HL-60 (cell line): ENCODE measurements around the gene COX7A2.

Experiments used
- POLR2AphosphoS5 ChIP-seq: IDR thresholded peaks from 2 replicates; pipeline ENCODE4 v1.6.1; 2012; ENCODE audit warnings: low read depth
- SPI1 ChIP-seq: IDR thresholded peaks from 2 replicates; pipeline ENCODE4 v1.6.1; 2012; ENCODE audit warnings: low read depth, mild to moderate bottlenecking, borderline replicate concordance
- TF ChIP-seq, protein P1 (sequence below): IDR thresholded peaks from one replicate; pipeline ENCODE4 v1.5.1; 2011; ENCODE audit warnings: low read length, control low read depth, inconsistent platforms; ENCODE audit not compliant: insufficient read depth
- TF ChIP-seq, protein P2 (sequence below): IDR thresholded peaks from 2 replicates; pipeline ENCODE4 v1.6.1; 2012; ENCODE audit warnings: low read depth; ENCODE audit not compliant: insufficient replicate concordance

DNA sequence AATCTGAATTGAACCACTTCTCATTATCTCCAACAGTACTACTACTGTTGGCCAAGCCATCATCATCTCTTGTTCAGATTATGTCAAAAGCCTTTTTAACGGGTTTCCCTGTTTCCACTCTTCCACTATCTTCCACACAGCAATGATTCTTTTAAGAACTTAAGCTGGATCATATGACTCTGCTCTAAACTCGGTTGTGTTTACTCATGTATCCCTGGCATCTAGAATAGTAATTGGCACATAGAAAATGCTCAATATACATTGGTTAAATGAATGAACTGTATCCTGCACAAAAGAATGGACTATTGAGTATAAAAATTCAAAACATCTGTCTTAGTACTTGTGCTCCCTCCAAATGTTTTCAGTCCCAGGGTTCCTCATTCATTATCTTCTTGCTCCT, 2.8 kb upstream of the COX7A2 start:
- TF ChIP-seq, protein P1, sequence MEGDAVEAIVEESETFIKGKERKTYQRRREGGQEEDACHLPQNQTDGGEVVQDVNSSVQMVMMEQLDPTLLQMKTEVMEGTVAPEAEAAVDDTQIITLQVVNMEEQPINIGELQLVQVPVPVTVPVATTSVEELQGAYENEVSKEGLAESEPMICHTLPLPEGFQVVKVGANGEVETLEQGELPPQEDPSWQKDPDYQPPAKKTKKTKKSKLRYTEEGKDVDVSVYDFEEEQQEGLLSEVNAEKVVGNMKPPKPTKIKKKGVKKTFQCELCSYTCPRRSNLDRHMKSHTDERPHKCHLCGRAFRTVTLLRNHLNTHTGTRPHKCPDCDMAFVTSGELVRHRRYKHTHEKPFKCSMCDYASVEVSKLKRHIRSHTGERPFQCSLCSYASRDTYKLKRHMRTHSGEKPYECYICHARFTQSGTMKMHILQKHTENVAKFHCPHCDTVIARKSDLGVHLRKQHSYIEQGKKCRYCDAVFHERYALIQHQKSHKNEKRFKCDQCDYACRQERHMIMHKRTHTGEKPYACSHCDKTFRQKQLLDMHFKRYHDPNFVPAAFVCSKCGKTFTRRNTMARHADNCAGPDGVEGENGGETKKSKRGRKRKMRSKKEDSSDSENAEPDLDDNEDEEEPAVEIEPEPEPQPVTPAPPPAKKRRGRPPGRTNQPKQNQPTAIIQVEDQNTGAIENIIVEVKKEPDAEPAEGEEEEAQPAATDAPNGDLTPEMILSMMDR = no peak
- TF ChIP-seq, protein P2, sequence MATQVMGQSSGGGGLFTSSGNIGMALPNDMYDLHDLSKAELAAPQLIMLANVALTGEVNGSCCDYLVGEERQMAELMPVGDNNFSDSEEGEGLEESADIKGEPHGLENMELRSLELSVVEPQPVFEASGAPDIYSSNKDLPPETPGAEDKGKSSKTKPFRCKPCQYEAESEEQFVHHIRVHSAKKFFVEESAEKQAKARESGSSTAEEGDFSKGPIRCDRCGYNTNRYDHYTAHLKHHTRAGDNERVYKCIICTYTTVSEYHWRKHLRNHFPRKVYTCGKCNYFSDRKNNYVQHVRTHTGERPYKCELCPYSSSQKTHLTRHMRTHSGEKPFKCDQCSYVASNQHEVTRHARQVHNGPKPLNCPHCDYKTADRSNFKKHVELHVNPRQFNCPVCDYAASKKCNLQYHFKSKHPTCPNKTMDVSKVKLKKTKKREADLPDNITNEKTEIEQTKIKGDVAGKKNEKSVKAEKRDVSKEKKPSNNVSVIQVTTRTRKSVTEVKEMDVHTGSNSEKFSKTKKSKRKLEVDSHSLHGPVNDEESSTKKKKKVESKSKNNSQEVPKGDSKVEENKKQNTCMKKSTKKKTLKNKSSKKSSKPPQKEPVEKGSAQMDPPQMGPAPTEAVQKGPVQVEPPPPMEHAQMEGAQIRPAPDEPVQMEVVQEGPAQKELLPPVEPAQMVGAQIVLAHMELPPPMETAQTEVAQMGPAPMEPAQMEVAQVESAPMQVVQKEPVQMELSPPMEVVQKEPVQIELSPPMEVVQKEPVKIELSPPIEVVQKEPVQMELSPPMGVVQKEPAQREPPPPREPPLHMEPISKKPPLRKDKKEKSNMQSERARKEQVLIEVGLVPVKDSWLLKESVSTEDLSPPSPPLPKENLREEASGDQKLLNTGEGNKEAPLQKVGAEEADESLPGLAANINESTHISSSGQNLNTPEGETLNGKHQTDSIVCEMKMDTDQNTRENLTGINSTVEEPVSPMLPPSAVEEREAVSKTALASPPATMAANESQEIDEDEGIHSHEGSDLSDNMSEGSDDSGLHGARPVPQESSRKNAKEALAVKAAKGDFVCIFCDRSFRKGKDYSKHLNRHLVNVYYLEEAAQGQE = no peak
- TF ChIP-seq SPI1 = no peak
- TF ChIP-seq POLR2AphosphoS5 = no peak
